Right ventricle myocardium superior (tissue), 1 donor: ENCODE data around the gene ZNF598. TPM values are rescaled to one million over a fixed set of nuclear protein-coding genes. Genes with fewer than 3 reads are reported as not detected.
"Not testable (repeated sequence)": the region's sequence is repeated elsewhere in the genome, so short reads cannot be mapped to it uniquely, and the experiment has no call there.

Experiments used
- ATAC-seq: fragments of 200-7000 bp; cut with Tn5 transposase; one replicate; pipeline ENCODE4 v1.9.1; 2020; ENCODE audit warnings: mild to moderate bottlenecking; ENCODE audit not compliant: poor library complexity
- DNase-seq: peaks from one replicate; pipeline ENCODE4 v3.0.0-alpha.2; 2020
- intact Hi-C: fragments of 100-400 bp; cut with DNase I; formaldehyde crosslinking; loops from one replicate; pipeline ENCODE4 v1.11.2; 2022
- total RNA-seq: library from RNA; stranded (reverse); fragmentation: NEBNext Ultra II Directional; extraction: Animal tissue kit (Norgen Biotek cat#: 25700); gene quantifications from one replicate; pipeline ENCODE4 v1.2.1, GENCODE V29; 2021
- donor health status: DM: no; HTN: yes; CAD: no; lungs with severe emphysema.

ZNF598 gene
- total RNA-seq, 1 donor from 2014 or later: 17.2 TPM

GRCh38 chr16:2015117-2015946 is 5.7 kb upstream of the ZNF598 start:
- intact Hi-C loops: no loop called here
- ATAC-seq (no peak), DNase-seq (peak; percentile 32)

- no peak for ATAC-seq
- DNase-seq: no peak
- intact Hi-C loops: no loop called here
Observed at GRCh38 chr16:2013527-2013926, 3.9 kb upstream of the ZNF598 start.

GRCh38 chr16:2011726-2012125 is 2.1 kb upstream of the ZNF598 start:
- ATAC-seq, DNase-seq, intact Hi-C loops: not testable (repeated sequence)

- ATAC-seq (peak; percentile 5), DNase-seq (no peak)
- intact Hi-C loops: no loop called here
Observed at GRCh38 chr16:2009164-2009711, 383 bp downstream of the ZNF598 start.

- no peak for DNase-seq
- intact Hi-C loops: no loop called here
- ATAC-seq: no peak
Observed at GRCh38 chr16:2008631-2009163, 924 bp downstream of the ZNF598 start.

GRCh38 chr16:2008009-2008526 is 1.6 kb downstream of the ZNF598 start:
- DNase-seq: no peak
- intact Hi-C loops: no loop called here
- no peak for ATAC-seq

- intact Hi-C loops: no loop called here
- DNase-seq (no peak), ATAC-seq (no peak)
Observed at GRCh38 chr16:2007081-2007836, 2.4 kb downstream of the ZNF598 start.

GRCh38 chr16:2006317-2006716 is 3.3 kb downstream of the ZNF598 start:
- intact Hi-C loops: no loop called here
- ATAC-seq (no peak), DNase-seq (no peak)

- DNase-seq: no peak
- intact Hi-C loops: no loop called here
- ATAC-seq: no peak
Observed at GRCh38 chr16:2005646-2006045, 4.0 kb downstream of the ZNF598 start.

- ATAC-seq (no peak), DNase-seq (no peak)
- intact Hi-C loops: no loop called here
Observed at GRCh38 chr16:2004795-2005517, 4.7 kb downstream of the ZNF598 start.

GRCh38 chr16:2003827-2004641 is 5.6 kb downstream of the ZNF598 start:
- intact Hi-C loops: no loop called here
- peak; percentile 95 for DNase-seq

GRCh38 chr16:2003231-2003826 is 6.3 kb downstream of the ZNF598 start:
- no peak for ATAC-seq
- no peak for DNase-seq

More at GRCh38 chr16:2003827-2004641, 5.6 kb downstream of the ZNF598 start:
- ATAC-seq: peak; percentile 90

GRCh38 chr16:2002406-2003230 is 7.0 kb downstream of the ZNF598 start:
- DNase-seq (no peak), ATAC-seq (no peak)
- intact Hi-C loops: no loop called here

More at GRCh38 chr16:2003231-2003826, 6.3 kb downstream of the ZNF598 start:
- intact Hi-C loops: no loop called here

GRCh38 chr16:2001456-2002355 is 7.9 kb downstream of the ZNF598 start:
- DNase-seq: no peak
- ATAC-seq: no peak
- intact Hi-C loops: no loop called here

GRCh38 chr16:2001035-2001434 is 8.6 kb downstream of the ZNF598 start:
- ATAC-seq (no peak), DNase-seq (no peak)
- intact Hi-C loops: no loop called here
